IMR-90 (cell line): Measurements from ENCODE around the gene PTPRN2. TPM values are rescaled to one million over a fixed set of nuclear protein-coding genes. Genes with fewer than 3 reads are reported as not detected.

Source experiments
- ATAC-seq: fragments of 200-7000 bp; cut with Tn5 transposase; 2 replicates; pipeline ENCODE4 v1.9.1; 2020; ENCODE audit warnings: low read depth, mild to moderate bottlenecking, moderate library complexity
- BruUV-seq: library from RNA; stranded (reverse); fragments of 400-500 nt; replicated peaks from 2 replicates; lab custom pipeline; 2021; lab: Mats Ljungman, UMichigan
- CTCF ChIA-PET: fragments of 300-600 bp; formaldehyde crosslinking; extraction: SDS; loops from one replicate; lab custom pipeline; 2021; ENCODE audit warnings: antibody characterized with exemption; lab: Yijun Ruan, JAX
- POLR2A ChIA-PET: fragments of 300-600 bp; sonication (Branson Sonifier 250); formaldehyde crosslinking; loops from one replicate; lab custom pipeline; 2022; ENCODE audit warnings: antibody characterized with exemption; ENCODE audit not compliant: unreplicated experiment; lab: Charles Lee
- DNase-seq: peaks from one replicate; pipeline ENCODE4 v3.0.0; 2013
- H2AFZ ChIP-seq: replicated peaks from 2 replicates; pipeline ENCODE3; 2013; ENCODE audit warnings: low read length, mild to moderate bottlenecking; ENCODE audit not compliant: poor library complexity
- H2AK5ac ChIP-seq: 2 replicates; pipeline ENCODE4 v1.6.1; 2013; ENCODE audit warnings: low read depth, low read length, inconsistent platforms
- H2AK9ac ChIP-seq: replicated peaks from 2 replicates; pipeline ENCODE3; 2013; ENCODE audit warnings: mild to moderate bottlenecking, low read depth, low read length, moderate library complexity; ENCODE audit not compliant: poor library complexity
- H2BK120ac ChIP-seq: 2 replicates; pipeline ENCODE4 v1.6.1; 2013; ENCODE audit warnings: low read depth, low read length, inconsistent platforms
- H2BK15ac ChIP-seq: 3 replicates; pipeline ENCODE4 v1.6.1; 2013; ENCODE audit warnings: low read depth, low read length, inconsistent platforms
- H2BK20ac ChIP-seq: 2 replicates; pipeline ENCODE4 v1.6.1; 2013; ENCODE audit warnings: low read depth, mild to moderate bottlenecking, inconsistent platforms, low read length, moderate library complexity
- H2BK5ac ChIP-seq: 2 replicates; pipeline ENCODE4 v1.6.1; 2013; ENCODE audit warnings: mild to moderate bottlenecking, low read depth, low read length, inconsistent platforms; ENCODE audit not compliant: poor library complexity, severe bottlenecking
- H3K14ac ChIP-seq: replicated peaks from 2 replicates; pipeline ENCODE4 v1.6.1; 2013; ENCODE audit warnings: low read depth, low read length, inconsistent platforms
- H3K18ac ChIP-seq: 2 replicates; pipeline ENCODE4 v1.6.1; 2013; ENCODE audit warnings: low read depth, low read length, control low read depth
- H3K23ac ChIP-seq: 2 replicates; pipeline ENCODE4 v1.6.1; 2013; ENCODE audit warnings: low read depth, low read length, inconsistent platforms
- H3K27ac ChIP-seq: 2 replicates; pipeline ENCODE4 v1.5.1; 2013; ENCODE audit warnings: mild to moderate bottlenecking, control low read depth, low read length; ENCODE audit not compliant: insufficient read depth
- H3K27me3 ChIP-seq: 2 replicates; pipeline ENCODE4 v1.6.1; 2013; ENCODE audit warnings: low read length; ENCODE audit not compliant: control insufficient read depth, insufficient read depth
- H3K36me3 ChIP-seq: 2 replicates; pipeline ENCODE4 v1.6.1; 2013; ENCODE audit warnings: low read length, mixed read lengths; ENCODE audit not compliant: control insufficient read depth, insufficient read depth
- H3K4ac ChIP-seq: 2 replicates; pipeline ENCODE4 v1.6.1; 2013; ENCODE audit warnings: low read depth, low read length, inconsistent platforms
- H3K4me1 ChIP-seq: 2 replicates; pipeline ENCODE4 v1.6.1; 2013; ENCODE audit warnings: low read length, mixed read lengths; ENCODE audit not compliant: control insufficient read depth, insufficient read depth
- H3K4me2 ChIP-seq: 2 replicates; pipeline ENCODE4 v1.6.1; 2013; ENCODE audit warnings: low read depth, mild to moderate bottlenecking, control low read depth, low read length, moderate library complexity
- H3K4me3 ChIP-seq: 2 replicates; pipeline ENCODE4 v1.5.1; 2013; ENCODE audit warnings: low read depth, mild to moderate bottlenecking, control low read depth, low read length, moderate library complexity; ENCODE audit not compliant: insufficient read depth
- H3K56ac ChIP-seq: 2 replicates; pipeline ENCODE4 v1.6.1; 2013; ENCODE audit warnings: low read length, inconsistent platforms; ENCODE audit not compliant: insufficient read depth; ENCODE audit errors: extremely low read depth
- H3K79me1 ChIP-seq, 2 experiments: 2 replicates each; pipeline ENCODE4 v1.6.1; 2013; ENCODE audit warnings: low read length in 2 of 2, inconsistent platforms in 1 of 2, low read depth in 1 of 2
- H3K9ac ChIP-seq: 2 replicates; pipeline ENCODE4 v1.6.1; 2013; ENCODE audit warnings: low read depth, low read length, control low read depth
- H3K9me1 ChIP-seq: 2 replicates; pipeline ENCODE4 v1.6.1; 2013; ENCODE audit warnings: low read length, inconsistent platforms; ENCODE audit not compliant: insufficient read depth
- H3K9me3 ChIP-seq: 2 replicates; pipeline ENCODE4 v1.6.1; 2013; ENCODE audit warnings: low read length; ENCODE audit not compliant: control insufficient read depth, insufficient read depth
- H4K20me1 ChIP-seq: 2 replicates; pipeline ENCODE4 v1.6.1; 2013; ENCODE audit warnings: low read length, inconsistent platforms; ENCODE audit not compliant: insufficient read depth
- H4K5ac ChIP-seq: 2 replicates; pipeline ENCODE4 v1.6.1; 2013; ENCODE audit warnings: mild to moderate bottlenecking, low read depth, low read length, control low read depth
- H4K8ac ChIP-seq, 2 experiments: 2 replicates each; pipeline ENCODE4 v1.6.1; 2013; ENCODE audit warnings: low read depth in 2 of 2, low read length in 2 of 2, control low read depth in 1 of 2, inconsistent platforms in 1 of 2
- H4K91ac ChIP-seq: 2 replicates; pipeline ENCODE4 v1.6.1; 2013; ENCODE audit warnings: low read depth, low read length, inconsistent platforms; ENCODE audit not compliant: insufficient read depth
- BHLHE40 ChIP-seq: fragments of 150-350 bp; IDR thresholded peaks from 2 replicates; pipeline ENCODE4 v1.6.1; 2016; ENCODE audit warnings: mild to moderate bottlenecking, low read depth, low read length
- CEBPB ChIP-seq: IDR thresholded peaks from 2 replicates; pipeline ENCODE4 v1.6.1; 2012; ENCODE audit warnings: low read depth, low read length, improper control_type of control experiment
- CHD1 ChIP-seq: IDR thresholded peaks from 2 replicates; pipeline ENCODE4 v1.6.1; 2012; ENCODE audit warnings: low read depth, low read length, improper control_type of control experiment
- CTCF ChIP-seq: conservative IDR thresholded peaks from 2 replicates; pipeline ENCODE4 v1.5.1; 2012; ENCODE audit warnings: mild to moderate bottlenecking, low read depth, low read length, improper control_type of control experiment
- ELK1 ChIP-seq: fragments of 150-350 bp; IDR thresholded peaks from 2 replicates; pipeline ENCODE4 v1.6.1; 2016; ENCODE audit warnings: low read depth, mild to moderate bottlenecking, low read length, moderate library complexity, borderline replicate concordance
- FOS ChIP-seq: fragments of 150-350 bp; IDR thresholded peaks from 2 replicates; pipeline ENCODE4 v1.6.1; 2016; ENCODE audit warnings: low read depth, low read length
- MAFK ChIP-seq: IDR thresholded peaks from 2 replicates; pipeline ENCODE4 v1.6.1; 2012; ENCODE audit warnings: low read depth, low read length, improper control_type of control experiment
- MAZ ChIP-seq: IDR thresholded peaks from 2 replicates; pipeline ENCODE4 v1.6.1; 2012; ENCODE audit warnings: low read depth, mild to moderate bottlenecking, low read length, improper control_type of control experiment, moderate library complexity, borderline replicate concordance
- MXI1 ChIP-seq: IDR thresholded peaks from 2 replicates; pipeline ENCODE4 v1.6.1; 2012; ENCODE audit warnings: low read depth, mild to moderate bottlenecking, low read length, moderate library complexity, borderline replicate concordance
- NFE2L2 ChIP-seq: fragments of 150-350 bp; IDR thresholded peaks from 2 replicates; pipeline ENCODE4 v1.6.1; 2016; ENCODE audit warnings: low read depth, mild to moderate bottlenecking, low read length
- POLR2A ChIP-seq: IDR thresholded peaks from 2 replicates; pipeline ENCODE4 v1.6.1; 2012; ENCODE audit warnings: mild to moderate bottlenecking, low read depth, low read length
- RAD21 ChIP-seq: IDR thresholded peaks from 2 replicates; pipeline ENCODE4 v1.6.1; 2012; ENCODE audit warnings: low read length, improper control_type of control experiment
- RCOR1 ChIP-seq: IDR thresholded peaks from 2 replicates; pipeline ENCODE4 v1.6.1; 2012; ENCODE audit warnings: mild to moderate bottlenecking, low read length, improper control_type of control experiment; ENCODE audit not compliant: insufficient replicate concordance
- RFX5 ChIP-seq: IDR thresholded peaks from 2 replicates; pipeline ENCODE4 v1.8.0; 2012; ENCODE audit warnings: low read depth, mild to moderate bottlenecking, low read length, moderate library complexity
- SMC3 ChIP-seq: fragments of 150-350 bp; IDR thresholded peaks from 2 replicates; pipeline ENCODE4 v1.6.1; 2016; ENCODE audit warnings: low read depth, mild to moderate bottlenecking, antibody characterized with exemption, low read length, moderate library complexity
- USF2 ChIP-seq: fragments of 150-350 bp; IDR thresholded peaks from 2 replicates; pipeline ENCODE4 v1.6.1; 2017; ENCODE audit warnings: mild to moderate bottlenecking, antibody characterized with exemption, low read length, low read depth
- WGBS, 2 experiments: methylation state at CpG; one replicate each; pipeline versions ENCODE4 v1.1.5 to v1.1.7; 2013; ENCODE audit warnings: missing lambda C conversion rate in 2 of 2; ENCODE audit not compliant: insufficient read length in 1 of 2; ENCODE audit errors: extremely low coverage in 2 of 2; 5-methylcytosine and 5-hydroxymethylcytosine counted together
- dilution Hi-C: fragments of 300-500 bp; cut with HindIII; formaldehyde crosslinking; loops from one replicate; pipeline ENCODE4 v1.14.3; 2018; ENCODE audit warnings: low sequenced_read_pairs; ENCODE audit not compliant: unreplicated experiment
- in situ Hi-C: fragments of 300-500 bp; cut with MboI; formaldehyde crosslinking; loops from 3 replicates; pipeline ENCODE4 v1.14.3; 2019; ENCODE audit warnings: low sequenced_read_pairs, inconsistent platforms, mixed read lengths
- intact Hi-C: fragments of 100-400 bp; cut with micrococcal nuclease; formaldehyde crosslinking; loops from 2 replicates; pipeline ENCODE4 v1.10.0; 2022
- polyA plus RNA-seq, 3 experiments: library from polyadenylated mRNA; depleted of rRNA; stranded (reverse); fragments of >200 nt; gene quantifications; 2 replicates each; pipeline ENCODE4 v1.2.3, GENCODE V29; 2012; ENCODE audit warnings: low replicate concordance in 1 of 3
- total RNA-seq: library from RNA; depleted of rRNA; stranded (reverse); fragments of >200 nt; gene quantifications from 2 replicates; pipeline ENCODE4 v1.2.3, GENCODE V29; 2012

The PTPRN2 gene
- total and polyA plus RNA-seq, 2 of the 4 experiments (the other 2 are of a cell fraction) = 0.03 TPM; not detected in 1

- Histone ChIP-seq H4K20me1 (no peaks in the 10 kb centered on the region), H3K4ac (no peak overlapping the region), H3K14ac (no peak overlapping the region), H4K91ac (no peak overlapping the region), H3K4me2 (no peak overlapping the region), H3K79me1 (no peaks in the 10 kb centered on the region), H4K5ac (no peak overlapping the region), H3K9me1 (no peaks in the 10 kb centered on the region), H2BK5ac (no peak overlapping the region), H3K9me3 (peaks cover 60% of the 10 kb centered on the region), H3K9ac (no peak overlapping the region), H2BK15ac (no peak overlapping the region), H2BK20ac (no peak overlapping the region), H2AK9ac (no peak overlapping the region), H4K8ac (no peak overlapping the region), H3K18ac (no peak overlapping the region), H3K36me3 (no peaks in the 10 kb centered on the region), H3K23ac (no peak overlapping the region), H3K4me3 (no peak overlapping the region), H3K27ac (no peak overlapping the region), H3K27me3 (no peaks in the 10 kb centered on the region), H3K56ac (no peak overlapping the region), H3K4me1 (no peaks in the 10 kb centered on the region), H2AFZ (no peak overlapping the region), H2AK5ac (no peak overlapping the region), H2BK120ac (no peak overlapping the region)
- ChIA-PET POLR2A (no interaction called here), CTCF (no interaction called here)
- intact Hi-C loops (no loop called here), dilution Hi-C loops (no loop called here), in situ Hi-C loops (no loop called here)
- ATAC-seq (no peak), DNase-seq (no peak)
- no TSS peak for BruUV-seq
- 67% methylated on average over 8 of the region's 22 CpGs; no CpG with 5 or more reads in 1 of the 2 experiments for WGBS, 2 experiments
- no peak for TF ChIP-seq MAZ
- TF ChIP-seq CHD1 = no peak
- no peak for TF ChIP-seq RFX5
- TF ChIP-seq MXI1 = no peak
- no peak for TF ChIP-seq RAD21
- no peak for TF ChIP-seq CEBPB
- TF ChIP-seq BHLHE40 = no peak
- TF ChIP-seq POLR2A = no peak
- TF ChIP-seq CTCF = no peak
- TF ChIP-seq MAFK = no peak
- no peak for TF ChIP-seq FOS
- no peak for TF ChIP-seq NFE2L2
- TF ChIP-seq SMC3 = no peak
- TF ChIP-seq USF2 = no peak
- no peak for TF ChIP-seq ELK1
- no peak for TF ChIP-seq RCOR1
These were observed 112.5 kb downstream of the PTPRN2 start for GRCh38 chr7:158475036-158475678.
